ENCODE data around the gene CASR.

The CASR gene

DNA sequence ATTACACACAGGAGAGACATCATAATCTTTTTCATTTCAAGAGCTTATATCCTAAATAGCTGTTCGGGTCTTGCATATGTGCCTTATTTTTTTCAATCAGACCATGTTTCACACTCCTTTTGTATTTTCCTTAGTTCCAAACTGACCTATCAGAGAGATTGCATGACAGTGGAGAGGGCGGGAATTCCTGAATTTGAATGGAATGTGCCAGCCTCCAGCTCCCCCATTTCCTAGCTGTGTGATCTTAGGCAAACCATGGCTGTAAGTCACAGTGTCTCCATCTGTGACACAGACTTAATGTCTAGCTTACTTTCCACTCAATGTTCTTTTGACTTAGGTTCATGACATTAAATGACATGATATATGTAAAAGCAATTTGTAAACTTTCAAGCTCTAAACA is 79.6 kb downstream of the CASR start:
- DNase-seq, result no peak

DNA sequence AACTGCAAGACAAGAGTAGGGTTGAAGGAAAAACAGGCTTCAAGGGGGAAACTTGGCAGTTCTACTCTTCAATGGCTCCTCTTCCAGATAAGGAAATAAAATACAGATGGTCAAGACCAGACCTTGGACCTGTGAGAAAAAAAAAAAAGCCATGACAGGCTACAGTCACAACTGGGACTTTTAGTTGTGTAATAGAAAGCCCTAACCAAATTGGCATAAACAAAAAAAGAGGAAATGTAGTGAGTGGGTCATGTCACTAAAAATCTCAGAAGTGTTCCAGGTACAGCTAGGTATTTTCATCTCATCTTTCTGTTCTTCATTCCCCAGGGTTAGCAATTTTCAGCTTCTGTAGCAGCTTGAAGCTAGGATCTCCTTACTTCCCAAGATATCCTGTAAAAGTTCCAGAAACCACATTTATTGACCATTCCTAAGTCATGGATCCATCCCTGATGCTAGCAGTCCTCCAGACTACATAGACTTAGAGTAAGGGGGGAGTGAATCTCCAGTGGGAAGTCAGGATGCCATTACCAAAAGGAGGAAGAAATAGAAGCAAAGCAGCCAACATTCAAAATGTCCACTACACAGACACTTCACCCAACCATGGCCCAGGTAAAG is 80.6 kb downstream of the CASR start:
- DNase-seq, result peak; percentile 50

DNA sequence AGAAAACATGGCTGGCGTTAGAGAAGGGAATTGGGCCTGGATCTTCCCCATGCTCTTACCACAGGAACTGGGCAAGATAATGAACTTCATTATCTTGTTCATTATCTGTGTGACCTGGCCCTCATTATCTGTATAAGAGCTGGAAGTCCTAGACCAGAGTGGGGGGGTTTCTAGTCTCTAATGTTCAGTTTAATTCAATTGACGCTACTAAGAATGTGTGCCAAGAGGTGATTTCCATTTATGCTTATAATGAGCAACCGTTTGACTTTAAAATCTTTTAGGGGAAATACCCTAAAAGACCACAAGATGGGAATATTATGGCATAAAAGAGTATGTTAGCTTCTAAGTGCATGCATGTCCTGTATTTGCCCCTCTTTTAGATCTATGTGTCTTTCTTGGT is 82.5 kb downstream of the CASR start:
- no peak for DNase-seq

DNA sequence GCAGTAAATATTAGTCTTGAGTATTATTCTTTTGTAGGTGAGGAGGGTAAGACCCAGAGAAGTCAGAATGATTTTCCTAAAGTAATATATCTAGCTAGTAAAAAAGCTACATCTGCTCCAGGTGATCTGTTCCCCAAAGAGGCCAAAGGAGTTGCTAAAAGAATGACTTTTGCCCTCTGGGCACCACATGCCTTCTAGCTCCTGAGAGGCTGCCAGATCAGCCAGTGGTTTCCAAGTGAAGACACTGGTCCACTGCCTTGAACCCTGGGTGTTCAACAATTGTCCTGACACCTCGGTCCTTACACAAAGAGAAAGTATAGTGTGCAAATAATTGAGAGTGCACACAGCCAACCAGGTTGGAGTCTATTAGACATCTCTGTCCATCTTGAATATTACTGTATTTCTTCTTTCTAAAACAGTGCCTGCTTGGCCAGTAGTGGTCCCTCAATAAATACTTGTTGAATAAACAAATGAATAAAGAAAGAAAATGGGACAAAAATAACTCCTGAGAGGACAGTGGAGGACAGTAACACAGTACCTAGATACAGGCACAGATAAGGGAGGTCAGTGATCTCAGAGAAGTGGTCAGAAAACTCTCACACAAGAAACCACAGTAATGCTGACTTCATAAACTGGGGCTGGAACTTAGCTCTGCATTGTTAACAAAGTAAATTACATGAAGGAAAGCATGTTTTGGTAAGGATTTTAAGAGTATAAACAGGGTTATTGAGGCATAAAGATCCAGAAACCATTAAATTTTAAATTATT is 85.0 kb downstream of the CASR start:
- no peak for DNase-seq

DNA sequence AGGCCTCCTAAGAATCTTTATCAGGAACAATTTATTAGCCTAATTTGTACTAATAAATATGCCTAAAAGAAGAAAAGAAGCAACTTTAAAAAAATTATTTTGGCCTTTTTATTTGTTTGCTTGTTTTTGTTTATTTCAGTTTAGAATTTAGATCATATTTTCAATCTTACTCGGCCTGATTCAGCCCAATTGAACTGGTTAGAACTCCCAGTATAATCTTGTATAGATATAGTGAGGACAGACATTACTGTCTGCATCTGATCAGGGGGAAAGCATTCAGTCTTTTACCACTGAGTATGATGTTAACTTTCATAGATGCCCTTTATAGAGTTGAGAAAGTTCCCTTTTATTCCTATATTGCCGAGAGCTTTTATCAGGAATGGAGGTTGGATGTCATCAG is 85.6 kb downstream of the CASR start:
- DNase-seq, result no peak

DNA sequence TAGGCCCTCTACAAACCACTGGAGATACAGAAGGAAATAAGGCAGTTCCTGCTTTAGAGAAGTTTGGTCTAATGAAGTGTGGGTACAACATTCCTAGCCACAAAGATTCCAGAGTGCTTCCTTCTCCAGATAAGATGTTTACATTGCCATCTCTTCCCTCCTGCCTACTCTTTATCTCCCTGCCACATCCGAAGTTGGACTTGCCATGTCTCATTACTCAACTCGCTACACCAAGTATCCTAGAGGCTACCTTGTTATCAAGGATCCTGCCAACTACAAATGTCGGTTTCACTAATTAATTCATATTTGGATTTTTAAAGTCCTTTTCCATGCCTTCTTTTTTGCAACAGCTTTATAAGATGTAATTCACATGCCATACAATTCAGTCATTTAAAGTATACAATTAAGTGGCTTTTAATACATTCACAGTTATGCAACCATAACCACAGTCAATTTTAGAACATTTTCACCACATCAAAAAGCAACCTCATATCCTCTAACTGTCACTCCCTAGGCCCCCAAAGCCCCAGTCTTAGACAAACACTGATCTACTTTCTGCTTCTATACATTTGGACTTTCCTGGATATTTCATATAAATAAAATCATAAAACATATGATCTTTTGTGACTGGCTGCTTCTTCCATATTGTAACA is 87.9 kb downstream of the CASR start:
- no peak for DNase-seq

DNA sequence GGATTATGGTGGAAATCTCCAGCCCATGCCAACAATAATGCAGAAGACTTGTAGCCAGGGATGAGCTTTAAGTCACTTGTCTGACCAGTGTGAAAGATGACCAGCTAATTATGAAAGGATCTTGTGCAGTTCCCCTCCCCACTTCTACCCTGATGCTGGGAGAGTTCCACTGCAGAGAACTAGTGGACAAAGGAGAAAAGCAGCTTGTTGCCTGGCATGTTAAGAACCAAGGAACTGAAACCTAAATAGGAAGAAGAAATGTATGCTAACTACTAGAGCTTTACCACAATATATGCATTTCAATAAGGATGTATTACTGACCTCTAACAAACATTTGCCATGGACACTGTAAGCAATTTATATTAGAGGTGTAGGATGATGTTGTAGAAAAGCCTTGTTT is 89.4 kb downstream of the CASR start:
- peak; percentile 70 for DNase-seq

DNA sequence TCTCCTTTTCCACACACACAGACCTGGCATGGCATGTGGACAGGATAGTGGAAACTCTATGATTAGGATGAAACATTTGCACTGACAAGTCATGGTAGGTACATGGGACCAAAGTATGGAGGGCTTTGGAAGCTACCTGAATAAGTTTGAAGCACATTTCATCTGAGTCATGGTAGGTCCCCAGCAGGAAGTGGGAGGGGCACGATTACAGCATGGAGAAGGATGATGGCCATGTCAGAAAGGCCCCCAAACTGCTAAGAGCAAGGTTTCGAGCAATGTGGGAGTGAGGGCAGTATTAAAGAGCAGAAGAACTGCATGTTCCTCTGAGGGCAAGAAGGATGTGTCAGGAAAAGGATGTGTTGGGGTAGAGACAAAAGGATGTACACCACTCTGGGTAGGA is 90.0 kb downstream of the CASR start:
- no peak for DNase-seq

DNA sequence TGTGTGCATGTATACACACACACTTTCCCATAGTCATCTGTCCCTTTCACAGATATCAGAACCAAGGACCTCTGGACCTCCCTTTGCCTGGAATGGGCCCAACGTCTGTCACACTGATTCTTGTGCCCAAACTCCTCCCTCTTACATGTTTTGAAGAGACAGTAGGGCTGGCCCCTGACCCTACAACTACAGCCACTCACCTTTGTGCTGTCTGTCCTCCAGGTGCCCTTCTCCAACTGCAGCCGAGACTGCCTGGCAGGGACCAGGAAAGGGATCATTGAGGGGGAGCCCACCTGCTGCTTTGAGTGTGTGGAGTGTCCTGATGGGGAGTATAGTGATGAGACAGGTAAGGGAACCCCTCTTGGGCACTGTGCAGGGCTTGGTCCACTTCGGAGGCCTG is 98.4 kb downstream of the CASR start:
- DNase-seq, result no peak

DNA sequence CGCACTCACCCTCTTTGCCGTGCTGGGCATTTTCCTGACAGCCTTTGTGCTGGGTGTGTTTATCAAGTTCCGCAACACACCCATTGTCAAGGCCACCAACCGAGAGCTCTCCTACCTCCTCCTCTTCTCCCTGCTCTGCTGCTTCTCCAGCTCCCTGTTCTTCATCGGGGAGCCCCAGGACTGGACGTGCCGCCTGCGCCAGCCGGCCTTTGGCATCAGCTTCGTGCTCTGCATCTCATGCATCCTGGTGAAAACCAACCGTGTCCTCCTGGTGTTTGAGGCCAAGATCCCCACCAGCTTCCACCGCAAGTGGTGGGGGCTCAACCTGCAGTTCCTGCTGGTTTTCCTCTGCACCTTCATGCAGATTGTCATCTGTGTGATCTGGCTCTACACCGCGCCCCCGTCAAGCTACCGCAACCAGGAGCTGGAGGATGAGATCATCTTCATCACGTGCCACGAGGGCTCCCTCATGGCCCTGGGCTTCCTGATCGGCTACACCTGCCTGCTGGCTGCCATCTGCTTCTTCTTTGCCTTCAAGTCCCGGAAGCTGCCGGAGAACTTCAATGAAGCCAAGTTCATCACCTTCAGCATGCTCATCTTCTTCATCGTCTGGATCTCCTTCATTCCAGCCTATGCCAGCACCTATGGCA is 100.5 kb downstream of the CASR start:
- DNase-seq, result no peak

DNA sequence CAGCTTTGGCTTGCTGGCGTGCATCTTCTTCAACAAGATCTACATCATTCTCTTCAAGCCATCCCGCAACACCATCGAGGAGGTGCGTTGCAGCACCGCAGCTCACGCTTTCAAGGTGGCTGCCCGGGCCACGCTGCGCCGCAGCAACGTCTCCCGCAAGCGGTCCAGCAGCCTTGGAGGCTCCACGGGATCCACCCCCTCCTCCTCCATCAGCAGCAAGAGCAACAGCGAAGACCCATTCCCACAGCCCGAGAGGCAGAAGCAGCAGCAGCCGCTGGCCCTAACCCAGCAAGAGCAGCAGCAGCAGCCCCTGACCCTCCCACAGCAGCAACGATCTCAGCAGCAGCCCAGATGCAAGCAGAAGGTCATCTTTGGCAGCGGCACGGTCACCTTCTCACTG is 101.0 kb downstream of the CASR start:
- DNase-seq, result no peak

DNA sequence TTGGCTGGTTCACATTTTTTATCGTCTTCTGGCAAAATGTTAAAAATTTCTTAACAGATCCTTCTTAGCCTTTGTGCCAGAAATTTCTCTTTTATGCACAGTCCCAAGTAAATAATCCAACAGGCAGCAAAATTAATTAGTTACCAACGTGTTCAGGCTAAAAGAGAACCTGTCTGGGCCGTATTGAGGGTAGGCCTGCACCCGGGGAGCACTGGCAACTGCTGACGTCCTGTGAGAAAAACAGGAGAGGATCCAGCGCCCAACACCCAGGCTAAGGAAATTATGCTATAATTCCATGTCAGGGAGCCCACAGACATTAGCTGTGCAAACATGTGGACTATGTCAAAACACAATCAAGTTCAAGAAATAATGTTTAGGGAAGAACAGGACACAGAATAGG is 110.9 kb downstream of the CASR start:
- no peak for DNase-seq

DNA sequence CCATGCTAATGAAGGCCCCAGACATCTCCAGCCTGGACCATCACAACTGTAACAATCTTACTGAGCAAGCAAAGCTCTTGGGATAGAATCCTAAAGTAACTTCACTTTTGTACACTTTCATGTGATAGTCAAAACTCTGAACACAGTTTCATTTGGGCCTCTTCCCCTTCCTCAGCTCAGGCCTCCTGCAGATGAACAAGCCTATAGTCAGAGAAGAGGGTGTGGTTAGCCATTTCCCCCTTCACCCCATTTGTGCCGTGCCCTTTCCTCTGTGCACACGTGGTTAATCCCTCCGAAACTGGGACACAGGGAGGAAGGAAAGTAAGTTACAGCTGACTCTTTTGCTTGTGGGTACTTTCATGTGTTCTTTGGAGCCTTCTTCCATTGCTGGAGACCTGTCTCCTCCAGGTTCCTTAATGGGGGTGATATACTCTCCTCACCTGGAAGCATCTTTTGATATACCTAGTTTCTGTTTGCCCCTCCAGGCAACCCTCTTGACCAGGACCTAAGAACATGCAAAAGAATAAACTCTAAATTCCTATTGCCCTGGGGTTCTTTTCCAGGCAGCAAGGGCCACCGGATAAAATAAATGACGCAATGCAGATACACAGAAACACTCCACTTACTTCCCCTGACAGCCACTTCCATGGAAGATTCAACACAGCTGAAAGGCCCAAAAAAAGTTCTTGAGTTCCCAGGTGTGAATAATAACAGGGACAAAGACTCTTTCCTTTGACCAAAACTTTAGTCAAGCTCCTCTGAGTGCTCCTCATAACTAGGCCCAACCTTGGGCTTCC is 112.0 kb downstream of the CASR start:
- DNase-seq, result peak; percentile 89

DNA sequence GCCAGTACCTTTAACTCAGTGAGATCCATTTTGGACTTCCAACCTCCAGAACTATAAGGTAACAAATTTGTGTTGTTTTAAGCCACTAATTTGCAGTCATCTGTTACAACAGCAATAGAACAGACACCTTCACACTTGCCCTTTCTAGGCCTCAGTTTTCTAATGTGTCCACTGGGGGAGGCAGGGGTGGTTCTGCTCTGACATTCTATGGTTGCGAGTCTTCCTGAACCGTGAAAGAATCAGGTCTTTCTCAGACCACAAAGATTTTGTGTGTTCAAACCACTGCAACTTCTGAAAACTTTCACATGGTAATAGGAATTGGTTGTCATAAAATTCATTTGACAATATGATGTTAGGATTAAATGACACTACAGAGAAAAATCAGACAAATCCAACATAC is 114.8 kb downstream of the CASR start:
- DNase-seq, result no peak

DNA sequence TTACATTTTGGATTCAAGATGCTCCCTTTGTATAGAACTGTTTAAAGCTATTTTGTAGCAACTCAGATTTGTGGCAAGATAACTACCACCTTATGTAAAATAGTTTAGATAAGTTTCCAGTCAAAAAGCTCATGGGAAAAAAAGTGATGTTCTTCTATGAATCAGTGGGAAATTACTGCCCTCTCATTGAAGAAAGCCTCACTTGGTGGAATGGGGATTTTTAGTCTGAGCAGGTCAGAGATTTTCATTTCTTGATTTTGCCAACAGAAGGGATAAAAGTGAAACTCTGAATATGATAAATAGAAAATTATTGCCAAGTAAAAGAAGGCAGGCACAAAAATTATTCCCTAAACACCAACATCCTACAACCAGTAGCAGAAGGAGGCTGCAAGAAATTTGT is 115.7 kb downstream of the CASR start:
- peak; percentile 81 for DNase-seq

DNA sequence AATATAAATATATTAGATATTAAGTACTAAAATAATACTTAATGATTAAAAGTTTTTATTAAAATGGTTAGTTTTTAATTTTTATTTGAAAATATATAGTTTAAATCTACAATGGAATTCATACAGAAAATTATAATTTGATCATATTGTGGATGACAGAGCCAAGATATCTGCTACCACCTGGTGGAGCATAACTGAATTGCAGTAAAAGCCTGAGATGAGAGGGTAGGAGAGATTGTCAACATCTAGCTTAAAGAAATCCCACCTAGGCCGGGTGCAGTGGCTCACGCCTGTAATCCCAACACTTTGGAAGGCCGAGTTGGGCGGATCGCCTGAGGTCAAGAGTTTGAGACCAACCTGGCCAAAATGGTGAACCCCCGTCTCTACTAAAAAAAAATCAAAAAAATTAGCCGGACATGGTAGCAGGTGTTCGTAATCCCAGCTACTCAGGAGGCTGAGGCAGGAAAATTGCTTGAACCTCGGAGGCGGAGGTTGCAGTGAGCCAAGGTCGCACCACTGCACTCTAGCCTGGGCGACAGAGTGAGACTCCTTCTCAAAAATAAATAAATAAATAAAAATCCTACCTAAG is 116.5 kb downstream of the CASR start:
- DNase-seq, result peak; percentile 71

DNA sequence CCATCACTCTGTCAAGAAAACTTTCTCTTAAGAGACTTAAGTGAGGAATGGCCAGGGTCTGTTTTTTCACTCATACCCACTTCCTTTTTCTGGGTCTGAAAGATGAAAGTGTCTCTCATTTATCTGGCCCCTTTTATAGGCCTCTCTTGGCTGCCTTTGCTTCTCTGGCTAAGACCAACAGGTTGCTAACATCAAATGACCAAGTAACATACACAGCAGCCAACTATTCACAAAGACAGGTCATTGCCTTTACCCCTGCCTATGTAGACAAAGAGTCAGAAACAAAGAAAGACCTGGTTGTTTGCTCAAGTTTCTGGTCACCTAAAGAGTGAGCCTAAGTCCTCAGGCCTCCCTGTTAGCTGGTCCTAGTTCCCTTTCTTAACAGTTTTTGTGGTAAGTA is 117.6 kb downstream of the CASR start:
- DNase-seq, result no peak

DNA sequence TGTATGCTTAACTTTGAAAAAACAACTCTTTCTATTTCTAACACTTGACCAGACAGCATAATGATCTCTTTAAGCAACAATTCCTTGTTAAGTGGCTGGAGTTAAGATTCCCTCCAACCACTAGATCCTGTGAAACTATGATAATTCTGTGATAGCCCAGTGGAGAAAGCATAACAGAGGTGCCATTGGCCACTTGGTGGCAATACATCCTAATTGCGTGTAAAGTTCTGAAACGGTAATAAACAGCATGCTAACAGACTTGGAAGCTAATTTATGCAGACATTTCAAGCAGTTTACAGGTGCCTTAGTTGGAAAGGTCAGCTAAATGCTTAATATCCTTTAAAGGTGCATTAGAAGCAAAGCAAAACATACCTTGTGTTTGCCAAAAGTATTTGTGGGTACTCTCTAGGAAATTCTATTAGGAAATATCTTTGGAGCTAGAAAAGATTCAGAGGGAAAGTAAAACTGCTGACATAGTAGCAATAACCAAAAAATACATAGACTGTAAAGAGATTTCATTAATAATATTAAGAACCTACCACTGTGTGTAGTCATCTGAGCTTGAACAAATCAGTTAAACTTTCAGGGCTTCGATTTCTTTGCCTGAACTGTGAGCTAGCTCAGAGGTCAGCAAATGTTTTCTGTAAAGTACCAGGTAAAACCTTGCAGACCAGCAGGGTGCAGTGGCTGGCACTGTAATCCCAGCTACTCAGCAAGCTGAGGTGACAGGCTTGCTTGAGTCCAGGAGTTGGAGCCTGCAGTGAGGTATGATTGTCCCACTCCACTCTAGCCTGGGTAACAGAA is 122.6 kb downstream of the CASR start:
- DNase-seq, result peak; percentile 39

DNA sequence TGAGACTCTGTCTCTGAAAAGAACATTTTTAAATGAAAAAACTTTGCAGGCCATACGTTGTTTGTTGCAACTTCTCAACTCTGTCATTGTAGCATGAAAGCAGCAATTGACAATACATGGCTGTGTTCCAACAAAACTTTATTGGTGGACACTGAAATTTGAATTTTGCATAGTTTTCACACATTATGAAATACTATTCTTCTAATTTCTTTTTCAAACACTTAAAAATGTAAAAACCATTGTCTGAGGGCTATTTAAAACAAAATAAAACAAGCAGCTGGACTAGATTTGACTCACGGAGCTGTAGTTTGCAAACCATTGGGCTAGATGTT is 123.1 kb downstream of the CASR start:
- no peak for DNase-seq

DNA sequence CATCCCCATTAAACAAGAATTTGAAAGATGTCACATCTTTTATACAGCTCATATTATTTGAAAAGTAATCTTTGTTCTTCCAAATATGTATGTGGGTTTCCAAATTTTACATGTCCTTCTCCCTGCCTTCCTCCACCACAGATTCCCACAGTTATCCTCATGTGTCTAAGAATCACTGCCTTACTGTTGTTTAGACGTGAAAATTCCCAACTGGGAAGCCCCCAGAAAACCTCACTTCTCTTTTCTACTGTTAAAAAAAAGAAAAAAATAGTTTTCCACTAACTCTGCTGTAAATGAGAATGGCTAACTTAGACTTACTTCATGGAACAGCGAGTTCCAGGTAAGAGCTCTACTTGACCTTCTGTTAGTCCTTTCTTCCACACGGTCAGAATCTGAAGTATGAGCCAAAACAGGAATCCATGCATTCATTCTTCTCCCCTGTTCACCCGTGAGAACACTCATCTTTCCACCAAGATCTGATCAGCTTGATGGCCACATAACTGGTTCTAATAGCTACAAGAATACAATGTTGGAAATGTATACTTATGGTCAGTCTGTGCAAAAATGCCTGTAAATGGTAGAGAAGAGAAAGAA is 123.7 kb downstream of the CASR start:
- no peak for DNase-seq

DNA sequence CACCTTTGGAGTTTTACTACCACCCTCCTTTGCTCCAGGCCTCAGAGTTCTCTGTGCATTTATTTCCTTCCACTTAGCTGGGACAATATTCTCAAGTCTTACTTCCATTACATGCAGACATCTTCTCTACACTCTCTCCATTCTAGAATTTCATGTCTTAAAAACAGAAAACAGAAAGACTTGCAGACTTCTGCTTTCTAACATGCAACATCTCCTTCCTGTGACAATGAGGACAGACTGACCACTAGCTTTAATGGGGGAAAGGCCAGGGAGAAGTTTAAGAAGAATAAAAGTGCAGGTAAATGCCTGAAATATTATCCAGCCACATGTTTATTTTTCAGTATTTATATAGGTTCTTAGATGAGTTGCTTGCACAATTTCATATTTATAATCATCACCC is 124.5 kb downstream of the CASR start:
- peak; percentile 58 for DNase-seq

DNA sequence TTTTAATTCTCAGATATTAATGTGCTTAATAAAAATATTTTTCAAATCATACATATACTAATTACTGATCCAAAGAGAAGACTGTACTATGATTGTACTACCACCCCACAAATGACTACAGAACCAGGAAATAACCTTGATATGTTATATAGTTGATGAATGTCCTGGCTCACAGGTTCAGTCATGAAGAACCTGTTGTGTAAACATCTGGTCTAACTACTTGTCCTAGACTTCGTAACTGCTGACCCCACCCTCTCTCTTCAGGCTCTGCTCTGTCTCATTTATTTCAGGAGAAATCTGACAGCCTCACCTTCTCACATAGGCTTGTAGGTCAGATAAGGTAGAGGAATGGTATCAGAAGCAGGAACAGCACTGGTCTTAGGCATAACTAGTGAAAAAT is 126.9 kb downstream of the CASR start:
- no peak for DNase-seq

Measured in inflammatory macrophage treated with lipopolysaccharide for 4 hours (primary cell).